ENCODE results near the gene OR8A1.

DNA sequence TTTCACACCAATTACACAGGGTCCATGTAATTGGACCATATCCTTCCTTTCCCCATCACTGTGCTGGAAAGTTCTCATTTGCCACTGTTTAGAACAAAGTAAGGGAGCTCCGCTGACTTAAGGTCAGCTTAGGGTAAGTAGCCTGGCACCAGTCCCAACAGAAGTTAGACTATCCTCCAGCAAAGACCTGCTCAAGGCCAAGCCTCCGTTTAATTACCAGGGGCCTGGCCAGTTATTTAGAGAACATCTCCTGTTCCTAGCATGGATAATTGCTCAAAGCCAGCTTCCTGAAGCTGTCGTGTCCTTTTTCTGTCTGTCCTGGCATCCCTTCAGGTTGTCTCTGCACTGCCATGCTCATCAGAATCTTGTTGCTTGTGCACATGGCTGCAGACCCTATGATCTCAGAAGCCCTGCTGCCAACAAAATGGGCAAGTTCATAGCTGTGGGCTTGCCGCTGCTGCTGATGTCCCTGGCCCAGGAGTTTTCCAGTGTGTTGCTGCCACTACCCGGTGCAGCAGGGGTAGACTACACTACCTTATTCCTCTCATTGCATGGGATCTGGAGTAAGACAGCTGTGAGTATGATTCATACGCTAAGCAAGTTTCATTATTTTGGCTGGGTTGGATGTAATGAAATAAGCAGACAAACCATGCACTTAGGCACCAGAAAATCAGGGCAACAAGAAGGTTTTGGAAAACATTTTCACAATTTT, 8.1 kb downstream of the OR8A1 start:
- no peak for TF ChIP-seq EZH2phosphoT487 (IDR thresholded peaks at IDR 0.05; ENCODE audit: insufficient read depth, low read depth)
- TF ChIP-seq EZH2 (IDR thresholded peaks at IDR 0.05; ENCODE audit: insufficient read depth, poor library complexity, severe bottlenecking), result no peak

All from GM23248 (cell line).